Fibroblast of skin of scalp (primary cell): ENCODE measurements around the gene CNTN2.

Experiments used
- DNase-seq: peaks from one replicate; pipeline ENCODE4 v3.0.0-alpha.2; 2013

Gene CNTN2

GRCh38 chr1:205074513-205074912, 31.5 kb downstream of the CNTN2 start:
- DNase-seq = no peak

GRCh38 chr1:205075642-205076155, 32.7 kb downstream of the CNTN2 start:
- no peak for DNase-seq

GRCh38 chr1:205076245-205076761, 33.3 kb downstream of the CNTN2 start:
- DNase-seq = no peak

GRCh38 chr1:205077158-205077933, 34.3 kb downstream of the CNTN2 start:
- peak; percentile 22 for DNase-seq

DNA sequence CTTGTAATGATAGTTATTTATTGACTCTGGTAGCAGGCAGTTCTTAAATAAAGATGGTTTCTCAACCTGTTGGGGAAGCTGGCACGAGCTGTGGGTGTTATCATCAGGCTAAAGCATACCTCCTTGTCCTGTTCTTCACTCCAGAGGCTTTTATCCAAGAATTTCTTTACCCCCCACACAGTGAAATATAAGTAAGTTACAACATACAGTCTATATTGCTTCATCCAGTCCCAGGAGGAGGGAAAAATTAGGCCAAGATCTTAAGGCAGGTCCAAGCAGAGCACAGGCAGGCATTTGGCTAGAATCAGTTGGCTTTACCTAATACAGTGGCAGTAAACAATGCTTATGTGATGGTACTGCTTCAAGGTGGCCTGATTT, 34.9 kb downstream of the CNTN2 start:
- no peak for DNase-seq

GRCh38 chr1:205082431-205082830, 39.4 kb downstream of the CNTN2 start:
- no peak for DNase-seq

GRCh38 chr1:205084360-205084759, 41.3 kb downstream of the CNTN2 start, which contains the start of gene TMEM81:
TSS of gene TMEM81 (minus strand) at chr1:205084460. CDS start at chr1:205084320, 140 bp downstream.
- no peak for DNase-seq

DNA sequence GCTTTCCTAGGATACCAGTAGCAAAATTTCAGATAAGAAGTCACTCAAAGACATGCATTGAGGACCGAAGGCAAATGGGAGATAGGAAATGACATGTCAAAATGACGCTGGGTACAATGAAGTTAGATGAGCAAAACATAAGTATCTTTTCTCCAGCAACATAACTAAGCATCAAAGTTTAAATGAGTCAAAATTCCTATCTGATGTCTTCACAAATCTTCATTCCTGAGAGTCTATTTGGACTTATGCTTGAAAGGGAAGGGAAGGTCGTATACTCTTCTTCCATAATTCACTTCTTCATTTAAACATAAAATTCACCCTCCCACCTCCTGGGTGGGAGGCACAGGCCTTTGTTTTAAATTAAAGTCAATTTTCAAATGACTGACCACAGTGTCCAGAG, 45.3 kb downstream of the CNTN2 start:
- no peak for DNase-seq

GRCh38 chr1:205091043-205091740, 48.2 kb downstream of the CNTN2 start:
- no peak for DNase-seq

GRCh38 chr1:205095422-205095821, 52.4 kb downstream of the CNTN2 start:
- DNase-seq = no peak

DNA sequence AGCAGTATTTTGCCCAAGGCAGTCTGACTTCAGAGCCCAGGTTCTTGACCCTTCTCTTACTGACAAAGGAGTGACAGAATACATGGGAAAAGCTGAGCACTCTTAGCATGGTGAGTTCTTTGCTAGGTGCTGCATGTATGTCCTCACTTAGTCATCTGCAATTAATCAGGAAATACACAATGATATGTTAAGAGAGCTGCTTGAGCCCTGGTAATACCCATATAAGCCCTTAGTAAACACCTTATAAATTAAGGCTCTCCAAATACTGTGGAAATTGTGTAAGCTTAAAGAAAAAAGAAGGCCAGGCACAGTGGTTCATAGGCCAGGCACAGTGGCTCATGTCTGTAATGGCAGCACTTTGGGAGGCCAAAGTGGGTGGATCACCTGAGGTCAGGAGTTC, 55.2 kb downstream of the CNTN2 start:
- no peak for DNase-seq

- no peak for DNase-seq
These were observed 59.4 kb downstream of the CNTN2 start for GRCh38 chr1:205102404-205102803.

DNA sequence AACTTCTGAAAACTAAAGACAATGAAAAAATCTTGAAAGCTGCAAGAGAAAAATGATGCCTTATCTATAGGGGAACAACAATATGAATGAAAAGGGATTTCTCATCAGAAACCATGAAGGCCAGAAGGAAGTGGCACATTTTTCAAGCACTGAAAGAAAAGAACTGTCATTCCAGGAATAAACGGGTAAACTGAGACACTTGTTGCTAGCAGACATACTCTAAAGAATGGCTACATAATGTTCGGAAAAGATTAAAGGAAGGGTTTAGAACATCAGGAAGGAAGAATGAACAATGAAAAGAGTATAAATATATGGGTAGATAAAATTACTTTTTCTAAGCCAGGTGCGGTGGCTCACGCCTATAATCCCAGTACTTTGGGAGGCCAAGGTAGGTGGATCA, 64.3 kb downstream of the CNTN2 start:
- DNase-seq = no peak

- DNase-seq = no peak
These were observed 65.5 kb downstream of the CNTN2 start for GRCh38 chr1:205108464-205108863.

DNA sequence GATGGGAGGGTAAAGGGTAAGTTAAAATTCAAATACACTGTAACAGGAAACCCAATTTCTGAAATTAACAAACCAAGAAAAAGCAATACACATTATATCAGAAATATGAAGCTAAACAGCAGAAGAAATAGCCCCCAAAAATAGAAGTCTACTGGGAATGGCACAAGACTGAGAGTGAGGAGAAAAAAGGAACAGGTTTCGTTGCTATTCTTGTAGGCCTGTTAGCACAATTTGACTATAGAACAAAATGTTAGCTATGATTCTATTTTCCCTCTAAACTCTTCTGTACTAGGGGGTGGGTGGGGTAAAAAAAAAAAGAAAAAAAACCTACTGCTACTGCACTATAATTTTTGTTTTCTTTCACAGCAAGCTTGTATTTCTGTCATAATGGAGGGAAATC, 66.3 kb downstream of the CNTN2 start:
- DNase-seq = no peak

GRCh38 chr1:205109711-205110110, 66.7 kb downstream of the CNTN2 start:
- no peak for DNase-seq

- DNase-seq = no peak
These were observed 68.3 kb downstream of the CNTN2 start for GRCh38 chr1:205111354-205111753.

- DNase-seq = no peak
These were observed 75.7 kb downstream of the CNTN2 start for GRCh38 chr1:205118752-205119151.

DNA sequence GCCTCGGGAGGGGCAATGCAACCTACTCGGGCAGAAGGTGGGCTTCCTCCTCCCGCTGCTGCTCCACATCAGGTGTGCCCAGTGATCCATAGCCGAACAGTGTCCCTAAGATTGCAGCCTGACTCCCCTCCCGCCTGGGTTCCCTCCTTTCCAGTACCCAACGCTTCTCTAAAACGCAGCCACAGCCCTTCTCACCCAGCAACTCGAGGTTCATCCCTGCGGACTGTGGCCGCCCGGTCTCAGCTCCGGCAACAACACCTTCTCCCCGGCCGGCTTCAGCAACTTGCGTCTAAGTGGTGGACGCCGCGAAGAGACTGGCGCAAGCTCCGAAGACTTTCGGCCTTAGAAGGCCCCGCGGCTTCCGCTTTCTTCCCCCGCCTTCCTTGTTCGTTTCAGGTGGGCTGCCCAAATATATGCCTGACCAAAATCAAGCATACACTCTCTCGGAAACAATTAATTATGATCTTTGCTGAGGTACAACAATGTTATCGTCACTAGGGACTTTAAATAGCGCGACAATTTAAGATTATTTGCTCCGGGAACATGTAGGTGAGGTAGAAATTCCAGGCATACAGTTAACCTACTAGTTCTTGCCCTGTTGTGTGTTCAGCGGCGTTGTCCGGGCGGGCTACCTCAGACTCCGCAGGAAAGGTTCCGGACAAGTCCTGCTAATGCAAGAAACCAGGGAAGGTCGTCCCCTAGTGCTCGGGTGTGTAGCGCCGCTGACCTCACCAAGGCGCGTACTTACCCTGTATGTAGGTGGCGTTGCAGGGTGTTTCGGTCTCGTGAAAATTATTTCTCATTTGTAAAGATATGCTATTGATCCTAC, 78.9 kb downstream of the CNTN2 start, which contains the start of gene RBBP5:
RBBP5 (minus strand) TSS at position 319 of the 829 bp plus-strand sequence; CDS start at position 214, 105 bp downstream.
- peak; percentile 98 for DNase-seq

DNA sequence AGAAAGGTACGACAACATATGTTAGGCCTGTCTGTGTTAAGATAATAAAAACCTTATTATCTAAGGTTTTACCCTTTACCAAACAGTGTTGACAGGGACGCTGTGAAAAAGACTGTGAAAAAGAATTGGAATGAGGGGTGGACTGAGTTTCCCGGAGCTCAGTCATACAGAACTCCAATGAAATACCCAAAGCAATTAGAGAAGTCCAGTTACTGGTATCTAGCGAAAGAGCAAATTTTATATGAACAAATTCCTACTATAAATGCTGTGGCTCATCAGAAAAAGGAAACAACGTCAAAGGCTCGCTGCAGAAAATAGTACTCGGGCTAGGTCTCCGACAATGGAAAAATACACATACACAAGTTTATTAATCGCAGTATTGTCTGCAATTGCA, 79.5 kb downstream of the CNTN2 start:
- DNase-seq = no peak

GRCh38 chr1:205124726-205125125, 81.7 kb downstream of the CNTN2 start:
- DNase-seq = no peak

DNA sequence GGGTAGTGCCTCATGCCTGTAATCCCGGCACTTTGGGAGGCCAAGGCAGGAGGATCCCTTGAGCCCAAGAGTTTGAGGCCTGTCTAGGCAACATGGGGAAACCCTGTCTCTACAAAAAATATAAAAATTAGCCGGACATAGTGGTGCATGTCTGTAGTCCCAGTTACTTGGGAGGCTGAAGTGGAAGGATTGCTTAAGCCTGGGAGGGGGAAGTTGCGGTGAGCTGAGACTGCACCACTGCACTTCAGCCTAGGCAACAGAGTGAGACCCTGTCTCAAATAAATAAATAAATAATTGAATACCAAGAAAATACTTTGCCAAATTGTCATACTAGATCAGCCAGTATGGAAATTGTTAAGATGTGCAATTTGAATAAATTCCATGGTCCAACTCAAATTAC, 84.6 kb downstream of the CNTN2 start:
- DNase-seq = no peak
